GM20431 (cell line): Measurements from ENCODE around the gene SPDYE3.
"Not testable (repeated sequence)": the region's sequence is repeated elsewhere in the genome, so short reads cannot be mapped to it uniquely, and the experiment has no call there.

ENCODE experiments used
- in situ Hi-C: fragments of 300-500 bp; cut with MseI, MboI; formaldehyde crosslinking; loops from one replicate; pipeline ENCODE4 v1.15.0; 2020; ENCODE audit warnings: low sequenced_read_pairs; ENCODE audit not compliant: unreplicated experiment

SPDYE3 gene, protein sequence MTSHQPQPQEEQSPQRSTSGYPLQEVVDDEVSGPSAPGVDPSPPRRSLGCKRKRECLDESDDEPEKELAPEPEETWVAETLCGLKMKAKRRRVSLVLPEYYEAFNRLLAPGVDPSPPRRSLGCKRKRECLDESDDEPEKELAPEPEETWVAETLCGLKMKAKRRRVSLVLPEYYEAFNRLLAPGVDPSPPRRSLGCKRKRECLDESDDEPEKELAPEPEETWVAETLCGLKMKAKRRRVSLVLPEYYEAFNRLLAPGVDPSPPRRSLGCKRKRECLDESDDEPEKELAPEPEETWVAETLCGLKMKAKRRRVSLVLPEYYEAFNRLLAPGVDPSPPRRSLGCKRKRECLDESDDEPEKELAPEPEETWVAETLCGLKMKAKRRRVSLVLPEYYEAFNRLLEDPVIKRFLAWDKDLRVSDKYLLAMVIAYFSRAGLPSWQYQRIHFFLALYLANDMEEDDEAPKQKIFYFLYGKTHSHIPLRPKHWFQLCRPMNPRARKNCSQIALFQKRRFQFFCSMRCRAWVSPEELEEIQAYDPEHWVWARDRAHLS

DNA sequence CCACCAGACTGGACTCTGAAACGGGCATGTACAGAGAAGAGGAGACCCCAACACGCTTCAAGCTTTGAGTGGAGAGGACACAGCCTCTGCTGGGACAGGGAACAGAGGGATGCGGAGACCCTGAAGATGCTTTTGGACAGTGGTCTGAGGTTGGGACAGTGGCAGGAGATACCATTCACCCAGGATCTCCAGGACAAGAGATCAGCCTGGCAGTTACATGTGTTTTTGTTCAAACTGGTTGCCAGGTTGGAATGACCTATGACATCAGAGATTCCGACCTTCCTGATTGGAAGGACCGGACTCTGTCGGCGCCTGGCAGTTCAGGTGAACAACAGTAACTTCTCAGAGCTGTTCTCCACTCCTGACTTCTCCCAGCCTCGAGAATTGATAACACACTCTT lies at the start of gene SPDYE3:
Gene SPDYE3, plus strand, starts transcription at position 301 of the 400 bp plus-strand sequence. CDS start 184 bp downstream, outside the sequence.
- in situ Hi-C loops: not testable (repeated sequence)

DNA sequence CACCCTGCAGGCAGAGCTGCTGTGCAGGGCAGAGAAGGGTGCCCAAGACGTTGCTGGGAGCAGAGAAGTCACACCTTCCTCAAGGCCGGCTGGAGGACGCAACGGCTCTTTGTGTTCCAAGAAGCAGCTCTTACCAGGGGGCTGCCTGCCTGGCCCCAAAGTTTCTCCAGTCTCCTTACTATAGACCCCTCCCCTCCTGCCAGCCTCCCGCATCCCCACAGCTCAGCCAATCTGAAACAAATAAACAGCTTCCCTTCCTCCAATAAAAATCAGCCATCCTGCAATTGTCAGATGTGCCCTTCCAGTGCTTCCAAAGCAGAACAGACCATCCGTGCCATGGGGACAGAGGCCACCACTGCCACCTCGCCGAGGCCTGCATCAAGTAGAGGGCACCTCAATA lies 47.5 kb upstream of the SPDYE3 start:
- in situ Hi-C loops: not testable (repeated sequence)

DNA sequence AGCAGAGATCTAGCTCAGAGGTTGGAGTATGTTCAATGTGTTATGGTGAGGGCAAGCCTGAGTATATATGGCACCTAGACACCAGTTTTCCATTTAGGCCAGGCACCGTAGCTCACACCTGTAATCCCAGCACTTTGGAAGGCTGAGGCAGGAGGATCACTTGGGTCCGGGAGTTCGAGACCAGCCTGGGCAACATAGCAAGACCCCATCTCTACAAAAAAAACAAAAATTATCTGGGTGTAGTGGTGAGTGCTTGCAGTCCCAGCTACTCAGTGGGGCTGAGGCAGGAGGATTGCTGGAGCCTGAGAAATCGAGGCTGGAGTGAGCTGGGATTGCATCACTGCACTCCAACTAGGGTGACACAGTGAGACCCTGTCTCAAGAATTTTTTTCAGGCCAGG lies 44.6 kb upstream of the SPDYE3 start:
- in situ Hi-C loops: not testable (repeated sequence)

DNA sequence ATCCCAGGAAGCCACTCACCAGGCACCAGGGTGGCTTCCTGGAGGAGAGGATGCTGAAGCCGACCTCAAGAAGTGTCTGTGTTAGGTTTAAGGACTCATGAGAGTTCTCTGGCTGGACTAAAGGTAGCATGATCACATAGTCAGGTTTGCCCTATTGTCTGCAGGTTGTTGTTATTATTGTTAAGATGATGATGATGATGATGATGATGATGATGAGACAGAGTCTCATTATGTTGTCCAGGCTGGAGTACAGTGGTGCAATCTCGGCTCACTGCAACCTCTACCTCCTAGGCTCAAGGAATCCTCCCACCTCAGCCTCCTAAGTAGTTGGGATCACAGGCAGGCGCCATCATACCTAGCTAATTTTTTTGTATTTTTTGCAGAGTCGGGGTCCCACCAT lies 43.3 kb upstream of the SPDYE3 start:
- in situ Hi-C loops: not testable (repeated sequence)

DNA sequence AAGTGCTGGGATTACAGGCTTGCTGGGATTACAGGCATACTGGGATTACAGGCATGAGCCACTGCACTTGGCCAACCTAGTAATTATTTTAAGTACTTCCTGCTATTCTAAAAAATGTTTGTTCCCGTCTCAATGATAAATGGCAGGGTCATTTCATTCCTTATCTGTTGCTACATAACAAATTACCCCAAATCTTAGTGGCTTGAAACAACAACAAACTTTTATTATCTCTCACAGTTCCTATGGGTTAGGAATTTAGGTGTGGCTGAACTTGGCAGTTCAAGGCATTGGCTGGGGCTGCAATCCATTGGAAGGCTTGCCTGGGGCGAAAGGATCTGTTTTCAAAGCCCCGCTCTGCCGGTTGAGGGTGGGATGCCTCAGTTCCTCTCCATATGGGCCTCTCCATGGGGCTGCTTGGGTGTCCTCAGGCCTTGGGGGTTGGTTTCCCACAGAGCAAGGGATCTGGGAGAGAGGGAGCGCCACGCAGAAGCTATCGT lies 42.8 kb upstream of the SPDYE3 start:
- in situ Hi-C loops: not testable (repeated sequence)

DNA sequence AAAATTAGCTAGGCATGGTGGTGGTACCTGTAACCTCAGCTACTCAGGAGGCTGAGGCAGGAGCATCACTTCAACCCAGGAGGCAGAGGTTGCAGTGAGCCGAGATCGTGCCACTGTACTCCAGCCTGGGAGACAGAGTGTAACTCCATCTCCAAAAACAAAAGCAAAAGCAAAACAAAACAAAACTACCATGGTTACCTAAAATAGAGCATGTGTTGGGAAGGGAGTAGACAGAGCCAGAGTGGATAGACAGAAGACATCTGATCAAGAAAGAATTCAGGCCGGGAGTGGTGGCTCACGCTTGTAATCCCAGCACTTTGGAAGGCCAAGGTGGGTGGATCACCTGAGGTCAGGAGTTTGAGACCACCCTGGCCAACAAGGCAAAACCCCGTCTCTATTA lies 41.7 kb upstream of the SPDYE3 start:
- in situ Hi-C loops: not testable (repeated sequence)

DNA sequence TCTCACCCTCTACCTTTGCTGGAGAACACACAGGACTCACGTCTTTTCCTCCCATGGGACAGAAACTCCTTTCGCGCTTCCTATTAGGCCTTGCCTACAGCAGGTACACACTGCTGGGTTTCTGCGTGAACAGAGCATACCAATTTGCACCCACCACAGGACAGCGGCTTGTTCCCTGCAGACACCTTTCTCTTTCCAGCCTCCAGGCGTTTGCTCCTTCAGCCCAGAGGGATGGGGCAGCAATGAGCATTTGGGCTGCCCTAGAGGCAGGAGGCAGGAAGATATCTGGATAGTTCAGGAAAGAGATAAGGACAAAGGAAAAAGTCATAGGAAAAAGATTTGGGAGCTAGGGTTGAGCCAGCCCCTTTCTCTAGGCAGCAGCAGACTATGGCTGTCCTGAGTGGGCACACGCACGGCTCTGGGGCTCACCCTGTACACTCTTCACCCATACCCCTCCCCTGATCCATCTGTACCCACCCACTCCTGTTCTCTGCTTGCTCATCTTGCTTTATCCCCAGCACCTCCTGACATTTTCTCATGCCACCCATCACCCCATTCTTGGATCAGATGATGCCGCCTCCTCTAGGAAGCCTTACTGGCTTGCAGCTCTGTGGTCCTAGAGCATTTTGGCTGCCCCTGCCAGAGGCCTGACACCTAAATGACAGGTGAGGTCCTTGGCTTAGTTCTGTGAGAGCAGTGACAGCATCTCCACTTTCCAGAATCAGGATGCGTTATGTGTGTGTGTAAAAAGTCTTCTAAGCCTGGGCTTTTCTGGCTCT lies 40.7 kb upstream of the SPDYE3 start:
- in situ Hi-C loops: no loop called here

DNA sequence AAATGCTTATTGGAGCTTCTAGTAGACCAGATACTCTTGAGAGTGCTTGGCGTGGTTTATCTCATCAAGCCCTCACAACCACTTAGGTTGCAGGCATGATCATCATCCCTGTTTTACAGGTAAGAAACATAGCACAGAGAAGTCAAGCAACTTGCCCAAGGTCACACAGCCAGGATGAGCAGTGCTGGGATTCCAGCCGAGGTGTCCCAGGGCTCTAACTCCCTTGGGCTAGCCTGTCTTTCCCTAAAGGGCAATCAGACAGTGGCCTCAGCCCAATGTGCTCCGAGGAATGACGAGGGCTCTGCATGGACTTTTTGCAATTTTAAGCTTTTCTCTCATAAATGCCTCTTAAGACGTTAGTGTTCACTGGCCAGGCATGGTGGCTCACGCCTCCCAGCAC lies 39.9 kb upstream of the SPDYE3 start:
- in situ Hi-C loops: no loop called here

DNA sequence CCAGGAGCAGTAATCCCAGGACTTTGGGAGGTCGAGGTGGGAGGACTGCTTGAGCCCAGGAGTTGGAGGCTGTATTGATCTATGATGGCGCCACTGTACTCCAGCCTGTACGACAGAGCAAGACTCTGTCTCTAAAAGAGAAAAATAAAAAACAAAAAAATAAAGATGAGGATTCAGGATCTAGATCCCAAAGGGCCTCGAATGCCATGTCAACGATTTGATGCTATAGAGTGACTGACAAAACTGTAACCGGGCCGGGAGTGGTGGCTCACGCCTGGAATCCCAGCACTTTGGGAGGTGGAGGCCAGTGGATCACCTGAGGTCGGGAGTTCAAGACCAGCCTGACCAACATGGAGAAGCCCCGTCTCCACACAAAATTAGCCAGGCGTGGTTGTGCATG lies 38.6 kb upstream of the SPDYE3 start:
- in situ Hi-C loops: not testable (repeated sequence)

DNA sequence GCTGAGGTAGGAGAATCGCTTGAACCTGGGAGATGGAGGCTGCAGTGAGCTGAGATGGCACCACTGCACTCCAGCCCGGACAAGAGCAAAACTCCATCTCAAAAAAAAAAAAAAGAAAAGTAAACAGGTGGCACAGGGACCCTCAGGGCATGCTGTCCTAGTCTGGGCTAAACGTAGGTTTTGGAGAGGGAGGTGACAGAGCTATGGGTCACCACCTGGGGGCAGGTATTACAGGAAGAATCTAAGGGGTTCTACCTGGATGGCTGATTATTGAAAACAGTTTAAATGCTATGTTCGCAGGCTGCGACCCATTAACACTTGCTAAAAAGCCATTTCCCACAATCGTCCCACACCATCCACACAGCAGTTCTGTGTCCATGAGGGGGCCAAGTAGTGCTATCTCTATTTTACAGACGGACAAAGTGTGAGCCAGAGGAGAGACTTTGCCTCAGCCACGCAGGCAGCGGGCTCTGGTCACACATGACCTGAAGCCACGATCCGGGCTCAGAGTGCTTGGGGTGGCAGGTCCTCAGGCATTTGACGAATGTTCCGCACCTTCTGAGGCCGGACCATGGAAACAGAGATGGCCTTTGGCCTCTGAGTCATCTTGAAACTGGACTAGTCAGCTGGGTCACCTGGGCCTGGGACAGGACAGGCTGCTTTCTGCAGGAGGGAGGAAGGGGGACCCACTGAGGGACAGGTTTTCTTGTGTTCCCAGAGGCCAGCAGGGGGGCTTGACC lies 38.0 kb upstream of the SPDYE3 start:
- in situ Hi-C loops: not testable (repeated sequence)

DNA sequence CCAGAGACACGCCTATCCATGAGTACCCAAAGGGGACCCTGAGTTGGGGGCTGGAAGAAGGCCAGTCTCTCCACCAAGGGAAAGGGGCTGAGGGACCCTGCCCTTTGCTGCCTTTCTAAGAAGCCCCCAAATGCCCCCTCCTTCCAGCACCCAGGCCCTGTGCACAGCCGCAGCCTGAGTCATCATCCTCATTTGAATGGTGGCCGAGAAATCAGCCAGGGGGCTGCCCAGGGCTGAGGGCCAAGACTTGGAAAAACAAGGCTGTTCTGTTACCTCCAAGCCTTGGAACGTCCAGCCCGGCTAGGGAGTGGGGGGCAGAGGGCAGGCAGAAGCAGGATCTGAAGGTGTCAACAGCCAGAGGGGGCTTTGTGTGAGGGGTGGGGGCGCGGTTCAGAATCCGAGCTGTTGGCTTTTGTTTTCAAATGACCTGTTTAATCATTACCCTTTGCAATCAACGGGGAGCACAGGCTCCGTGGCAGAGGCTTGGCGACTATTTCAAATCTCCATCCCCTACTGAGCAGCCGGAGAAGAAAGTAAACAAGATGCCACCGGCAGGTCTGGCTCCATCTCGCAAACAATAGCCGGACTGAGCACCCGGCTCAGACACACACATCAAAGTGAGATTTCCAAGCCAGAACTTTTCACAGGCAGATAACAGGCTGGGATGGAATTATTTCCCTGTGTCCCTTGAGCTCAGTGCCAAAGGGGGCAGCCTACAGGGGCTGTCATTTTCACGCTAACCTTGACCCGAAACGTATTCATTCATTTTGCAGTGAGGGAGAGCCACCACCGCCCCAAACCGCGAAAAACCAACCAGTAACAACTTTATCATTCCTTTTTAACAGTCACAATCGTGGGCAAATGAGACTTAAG lies 37.2 kb upstream of the SPDYE3 start:
- in situ Hi-C loops: not testable (repeated sequence)

DNA sequence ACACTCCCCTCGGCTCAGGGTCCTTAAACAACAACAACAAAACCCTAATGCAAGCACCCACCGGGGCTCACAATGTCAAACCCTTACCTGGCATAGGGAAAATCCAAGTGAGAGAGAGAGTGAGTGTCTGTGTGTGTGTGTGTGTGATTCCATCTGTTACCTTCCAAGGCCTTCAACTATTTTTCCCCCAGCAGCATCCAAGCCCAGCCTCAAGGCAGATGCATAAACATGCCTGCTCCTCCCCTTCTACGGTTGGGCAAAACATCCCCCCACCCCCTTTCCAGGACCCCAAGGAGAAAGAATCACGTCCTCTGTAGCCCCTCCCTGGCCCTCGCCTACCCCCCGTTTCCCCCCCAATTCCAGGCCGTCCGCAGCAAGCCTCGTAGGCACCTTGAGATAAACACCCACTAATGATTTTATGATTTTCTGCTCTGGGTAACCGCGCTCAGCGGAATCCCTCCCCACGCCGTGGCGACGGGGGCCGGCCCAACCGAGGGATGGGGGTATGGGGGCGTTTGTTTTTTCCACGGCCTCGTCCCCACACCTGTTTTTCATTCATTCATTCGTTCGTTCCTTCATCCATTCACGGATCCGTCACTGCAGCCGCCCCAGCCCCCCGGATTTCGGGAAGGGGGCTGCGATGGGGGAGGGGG lies 36.4 kb upstream of the SPDYE3 start:
- in situ Hi-C loops: not testable (repeated sequence)

DNA sequence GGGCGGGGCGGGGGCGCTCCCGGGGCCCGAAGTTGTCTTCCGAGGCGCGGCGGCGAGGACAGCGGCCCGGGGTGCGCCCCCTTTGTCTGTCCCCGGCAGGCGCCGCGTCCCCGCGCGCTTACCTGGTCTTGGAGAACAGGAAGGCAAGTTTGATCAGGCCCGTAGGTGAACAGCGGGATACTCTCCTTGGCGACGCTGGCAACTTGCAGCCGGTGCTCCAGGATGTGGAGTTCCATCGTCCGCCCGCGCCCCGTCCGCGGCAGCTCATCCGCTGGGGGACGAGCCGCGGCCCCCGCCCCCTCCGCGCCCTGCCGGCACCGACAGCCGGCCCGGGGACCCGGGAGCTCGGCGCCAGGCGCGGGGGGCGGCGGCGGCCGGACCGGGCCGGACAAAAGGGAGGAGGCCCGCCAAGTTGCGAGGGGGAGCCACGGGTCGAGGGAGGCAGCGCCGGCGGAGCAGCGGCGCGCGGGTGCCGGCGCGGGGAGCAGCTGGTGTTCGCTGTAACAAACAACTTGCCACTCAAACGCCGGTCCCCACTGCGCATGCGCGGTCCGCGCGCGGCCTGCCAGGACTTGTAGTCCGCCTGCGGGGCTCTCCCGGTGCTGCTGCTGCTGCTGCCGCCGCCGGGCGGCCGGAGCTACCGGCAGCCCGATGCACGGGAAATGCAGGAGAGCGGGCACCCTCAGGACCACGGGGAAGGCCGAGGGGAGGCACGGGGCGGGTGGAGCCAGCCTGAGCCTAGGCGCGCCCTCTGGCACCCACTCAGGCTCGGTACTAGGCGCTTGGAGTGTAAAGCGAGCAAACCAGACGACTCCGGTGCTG lies 35.6 kb upstream of the SPDYE3 start:
- in situ Hi-C loops: no loop called here

DNA sequence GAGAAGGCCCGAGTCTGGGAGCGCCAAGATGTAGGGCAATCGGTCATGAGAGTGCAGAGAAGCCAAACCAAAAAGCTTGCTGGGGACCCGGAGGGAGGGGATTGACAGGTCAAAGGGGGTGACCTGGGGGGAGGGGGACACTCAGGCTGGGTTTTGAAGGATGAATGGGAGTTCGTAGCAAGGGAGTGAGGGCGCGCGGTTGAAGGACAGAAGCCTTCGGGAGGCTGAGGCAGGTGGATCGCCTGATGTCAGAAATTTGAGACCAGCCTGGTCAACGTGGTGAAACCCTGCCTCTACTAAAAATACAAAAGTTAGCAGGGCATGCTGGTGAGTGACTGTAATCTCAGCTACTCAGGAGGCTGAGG lies 35.0 kb upstream of the SPDYE3 start:
- in situ Hi-C loops: not testable (repeated sequence)

DNA sequence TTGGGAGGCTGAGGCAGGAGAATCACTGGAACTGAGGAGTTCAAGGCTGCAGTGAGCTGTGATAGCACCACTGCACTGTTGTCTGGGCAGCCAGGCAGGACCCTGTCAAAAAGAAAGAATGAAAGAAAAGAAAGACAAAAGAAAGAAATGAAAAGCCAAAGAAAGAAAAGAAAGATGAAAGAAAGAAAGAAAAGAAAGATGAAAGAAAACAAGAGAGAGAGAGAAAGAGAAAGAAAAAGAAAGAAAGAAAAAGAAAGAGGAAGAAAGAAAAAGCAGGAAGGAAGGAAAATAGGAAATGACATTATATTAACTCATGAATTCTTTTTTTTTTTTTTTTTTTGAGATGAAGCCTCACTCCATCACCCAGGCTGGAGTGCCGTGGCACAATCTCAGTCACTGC lies 32.4 kb upstream of the SPDYE3 start:
- in situ Hi-C loops: no loop called here

DNA sequence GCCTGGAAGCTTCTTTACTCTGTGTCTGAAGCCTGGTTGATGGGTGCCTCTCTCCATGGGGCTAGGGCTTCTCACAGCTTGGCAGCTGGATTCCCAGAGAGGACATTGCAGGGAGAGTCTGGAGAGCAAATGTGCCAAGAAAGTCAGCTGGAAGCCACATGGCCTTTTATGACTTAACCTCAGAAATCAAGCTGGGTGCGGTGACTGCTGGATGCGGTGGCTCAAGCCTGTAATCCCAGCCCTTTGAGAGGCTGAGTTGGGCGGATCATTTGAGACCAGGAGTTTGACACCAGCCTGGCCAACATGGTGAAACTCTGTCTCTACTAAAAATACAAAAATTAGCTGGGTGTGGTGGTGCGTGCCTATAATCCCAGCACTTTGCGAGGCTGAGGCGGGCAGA lies 31.4 kb upstream of the SPDYE3 start:
- in situ Hi-C loops: not testable (repeated sequence)

DNA sequence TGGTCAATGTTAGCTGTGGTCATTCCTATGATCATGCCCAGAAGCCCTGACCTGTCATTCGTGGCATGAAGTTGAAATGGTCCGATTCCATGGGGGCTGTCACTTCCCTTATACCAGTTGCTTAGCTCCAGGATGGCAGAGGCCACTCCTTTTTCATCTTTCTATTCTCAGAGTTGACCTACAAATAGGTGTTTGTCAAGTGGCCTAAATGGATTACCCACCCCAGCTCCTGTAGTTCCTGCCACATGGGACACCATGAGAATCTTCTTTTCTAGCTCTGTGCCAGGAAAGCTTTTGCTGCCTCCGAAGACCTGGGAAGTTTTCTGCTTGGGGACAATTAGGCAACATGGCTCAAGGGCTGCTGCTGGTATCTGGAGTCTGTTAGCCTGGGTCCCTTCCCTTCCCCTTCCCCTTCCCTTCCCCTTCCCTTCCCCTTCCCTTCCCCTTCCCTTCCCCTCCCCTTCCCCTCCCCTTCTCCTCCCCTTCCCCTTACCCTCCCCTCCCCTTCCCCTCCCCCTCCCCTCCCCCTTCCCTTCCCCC lies 25.4 kb upstream of the SPDYE3 start:
- in situ Hi-C loops: not testable (repeated sequence)

DNA sequence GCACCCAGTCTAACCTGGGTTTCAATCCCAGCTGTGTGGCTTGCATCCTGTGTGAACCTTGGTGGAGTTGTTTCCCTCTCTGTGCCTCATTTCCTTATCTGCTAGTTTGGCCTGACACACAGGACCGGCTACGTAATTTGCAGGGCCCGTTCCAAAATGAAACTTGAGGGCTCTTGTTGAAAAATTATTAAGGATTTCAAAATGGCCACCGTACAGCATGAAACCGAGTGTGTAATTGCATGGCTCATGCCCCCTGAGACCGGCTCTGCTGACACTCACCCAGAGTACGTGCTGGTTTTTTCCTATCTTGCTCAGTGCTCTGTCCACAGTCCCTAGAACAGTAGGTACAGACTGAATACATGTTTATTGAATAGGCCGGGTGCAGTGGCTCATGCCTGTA lies 24.4 kb upstream of the SPDYE3 start:
- in situ Hi-C loops: not testable (repeated sequence)
